Islet of Langerhans (tissue), 1 donor: ENCODE results near the gene PFDN2.
"Not testable (repeated sequence)": the region's sequence is repeated elsewhere in the genome, so short reads cannot be mapped to it uniquely, and the experiment has no call there.

Source experiments
- FAIRE-seq: peaks from one replicate; lab custom pipeline; 2011; peaks lifted over from hg19 to GRCh38; lab: Jason Lieb, UNC

The PFDN2 gene

GRCh38 chr1:161080441-161081405 lies 37.1 kb downstream of the PFDN2 start:
- no peak for FAIRE-seq

GRCh38 chr1:161079436-161080110 lies 38.3 kb downstream of the PFDN2 start:
- FAIRE-seq, result no peak

- no peak for FAIRE-seq
Observed at GRCh38 chr1:161077426-161077825, 40.4 kb downstream of the PFDN2 start.

GRCh38 chr1:161076410-161076809 lies 41.4 kb downstream of the PFDN2 start:
- FAIRE-seq, result no peak

GRCh38 chr1:161074676-161075368 lies 43.0 kb downstream of the PFDN2 start:
- FAIRE-seq, result no peak

- FAIRE-seq, result no peak
Observed at GRCh38 chr1:161073474-161074121, 44.2 kb downstream of the PFDN2 start.

GRCh38 chr1:161072751-161073449 lies 44.9 kb downstream of the PFDN2 start:
- no peak for FAIRE-seq

GRCh38 chr1:161071886-161072371 lies 45.9 kb downstream of the PFDN2 start:
- no peak for FAIRE-seq

GRCh38 chr1:161070761-161071160 lies 47.1 kb downstream of the PFDN2 start:
- FAIRE-seq, result no peak

GRCh38 chr1:161069731-161070270 lies 48.0 kb downstream of the PFDN2 start, which contains the start of gene ARHGAP30:
ARHGAP30 (minus strand) TSS chr1:161069891; CDS start chr1:161069624, 267 bp downstream.
- no peak for FAIRE-seq

GRCh38 chr1:161069241-161069640 lies 48.6 kb downstream of the PFDN2 start:
- no peak for FAIRE-seq

- FAIRE-seq, result no peak
Observed at GRCh38 chr1:161068306-161069234, 49.3 kb downstream of the PFDN2 start.

GRCh38 chr1:161066694-161067093 lies 51.1 kb downstream of the PFDN2 start:
- no peak for FAIRE-seq

- not testable (repeated sequence) for FAIRE-seq
Observed at GRCh38 chr1:161065681-161066080, 52.2 kb downstream of the PFDN2 start.

GRCh38 chr1:161063936-161064335 lies 53.9 kb downstream of the PFDN2 start:
- not testable (repeated sequence) for FAIRE-seq

- no peak for FAIRE-seq
Observed at GRCh38 chr1:161061419-161061818, 56.4 kb downstream of the PFDN2 start.

- no peak for FAIRE-seq
Observed at GRCh38 chr1:161059293-161059692, 58.5 kb downstream of the PFDN2 start.

GRCh38 chr1:161054805-161055204 lies 63.0 kb downstream of the PFDN2 start:
- no peak for FAIRE-seq

- FAIRE-seq, result no peak
Observed at GRCh38 chr1:161054232-161054631, 63.6 kb downstream of the PFDN2 start.

GRCh38 chr1:161052899-161053298 lies 64.9 kb downstream of the PFDN2 start:
- FAIRE-seq, result no peak
